Heart left ventricle (tissue), 13 donors: ENCODE results near the gene ZNF200.

Experiments used
- POLR2A ChIP-seq, 2 donors: fragments of 450-650 bp; IDR thresholded peaks; one replicate each; pipeline ENCODE4 v1.6.1; 2017; ENCODE audit warnings: antibody characterized with exemption in 2 of 2, mild to moderate bottlenecking in 2 of 2, moderate library complexity in 2 of 2
- TF ChIP-seq, protein P1 (sequence below), 12 donors: fragments of 200-600 bp; sonication (generic) in 4 of 12; IDR thresholded peaks; one replicate each; pipeline versions ENCODE4 v1.5.0 to v1.8.0; 2018 to 2022; ENCODE audit warnings: antibody characterized with exemption in 12 of 12, mild to moderate bottlenecking in 5 of 12
- donor health status: ischemic (EF 13 %, LVEDD 7.1; RV severe dilation, severe dysfunction).
- donor health status: DM: no; HTN: yes; CAD: no.
- donor health status: DM: no; HTN: no; CAD: no.
- donor health status: ischemic (EF 25% LVEDD 6.9; RV normal size, moderate dysfunction).
- donor health status: ischemic (EF 25% LVEDD 5.7; RV mildly dilated, moderate dysfunction).
- donor health status: ischemic (EF 35%, LVEDD 5.7; RV mildly dilated, moderate dysfunction).
- donor health status: nonischemic (EF 11% LVEDD 7.7; RV severe dilation, severe dysfunction).
- donor health status: DM: yes; HTN: yes; CAD: no.
- donor health status: PGD.
- donor health status: ischemic (EF 29% LVEDD 5.4; RV normal size, mild dysfunction).
- donor health status: nonischemic (EF 23%, LVEDD 6.1; RV moderate dilation, normal function).

DNA sequence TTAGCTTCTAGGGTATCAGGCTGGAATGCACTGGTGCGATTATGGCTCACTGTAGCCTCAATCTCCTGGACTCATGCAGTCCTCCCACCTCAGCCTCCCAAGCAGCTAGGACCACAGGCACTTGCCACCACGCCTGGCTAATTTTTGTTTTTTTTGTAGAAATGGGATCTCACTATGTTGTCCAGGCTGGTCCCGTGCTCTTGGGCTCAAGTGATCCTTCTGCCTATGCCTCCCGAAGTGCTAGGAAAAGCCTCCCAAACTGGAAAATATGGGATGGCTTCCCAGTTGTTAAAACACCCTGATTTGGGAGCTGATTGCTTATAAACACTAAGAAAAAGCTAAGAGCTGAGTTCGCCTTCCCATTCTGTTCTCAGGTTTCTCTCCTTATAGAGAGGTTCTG lies 41.7 kb upstream of the ZNF200 start:
- TF ChIP-seq, protein P1, sequence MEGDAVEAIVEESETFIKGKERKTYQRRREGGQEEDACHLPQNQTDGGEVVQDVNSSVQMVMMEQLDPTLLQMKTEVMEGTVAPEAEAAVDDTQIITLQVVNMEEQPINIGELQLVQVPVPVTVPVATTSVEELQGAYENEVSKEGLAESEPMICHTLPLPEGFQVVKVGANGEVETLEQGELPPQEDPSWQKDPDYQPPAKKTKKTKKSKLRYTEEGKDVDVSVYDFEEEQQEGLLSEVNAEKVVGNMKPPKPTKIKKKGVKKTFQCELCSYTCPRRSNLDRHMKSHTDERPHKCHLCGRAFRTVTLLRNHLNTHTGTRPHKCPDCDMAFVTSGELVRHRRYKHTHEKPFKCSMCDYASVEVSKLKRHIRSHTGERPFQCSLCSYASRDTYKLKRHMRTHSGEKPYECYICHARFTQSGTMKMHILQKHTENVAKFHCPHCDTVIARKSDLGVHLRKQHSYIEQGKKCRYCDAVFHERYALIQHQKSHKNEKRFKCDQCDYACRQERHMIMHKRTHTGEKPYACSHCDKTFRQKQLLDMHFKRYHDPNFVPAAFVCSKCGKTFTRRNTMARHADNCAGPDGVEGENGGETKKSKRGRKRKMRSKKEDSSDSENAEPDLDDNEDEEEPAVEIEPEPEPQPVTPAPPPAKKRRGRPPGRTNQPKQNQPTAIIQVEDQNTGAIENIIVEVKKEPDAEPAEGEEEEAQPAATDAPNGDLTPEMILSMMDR (IDR thresholded peaks at IDR 0.05) = no peak
- no peak for TF ChIP-seq POLR2A (IDR thresholded peaks at IDR 0.05)
